GM18505 (cell line): ENCODE results near the gene TRAPPC2L.

ENCODE experiments used
- ATAC-seq: cut with Tn5 transposase; IDR thresholded peaks from one replicate; pipeline ENCODE4 v1.9.1; 2021; ENCODE audit not compliant: unreplicated experiment
- POLR2A ChIP-seq: IDR thresholded peaks from 4 replicates; pipeline ENCODE4 v1.6.1; 2011; ENCODE audit warnings: borderline replicate concordance; ENCODE audit not compliant: insufficient read depth, insufficient read length; ENCODE audit errors: extremely low read depth

Gene TRAPPC2L

GRCh38 chr16:88824256-88825077 lies 32.5 kb upstream of the TRAPPC2L start:
- TF ChIP-seq POLR2A = no peak
- no peak for ATAC-seq

GRCh38 chr16:88825146-88825545 lies 31.8 kb upstream of the TRAPPC2L start:
- ATAC-seq = no peak
- TF ChIP-seq POLR2A = no peak

- no peak for ATAC-seq
- no peak for TF ChIP-seq POLR2A
These were observed 30.7 kb upstream of the TRAPPC2L start for GRCh38 chr16:88826070-88826840.

- no peak for TF ChIP-seq POLR2A
- ATAC-seq = no peak
These were observed 29.2 kb upstream of the TRAPPC2L start for GRCh38 chr16:88827727-88828126.

- no peak for TF ChIP-seq POLR2A
- no peak for ATAC-seq
These were observed 28.2 kb upstream of the TRAPPC2L start for GRCh38 chr16:88828711-88829110.

- TF ChIP-seq POLR2A = no peak
- ATAC-seq = no peak
These were observed 26.7 kb upstream of the TRAPPC2L start for GRCh38 chr16:88830258-88830657.

- TF ChIP-seq POLR2A = no peak
- no peak for ATAC-seq
These were observed 26.1 kb upstream of the TRAPPC2L start for GRCh38 chr16:88830783-88831182.

- no peak for ATAC-seq
- no peak for TF ChIP-seq POLR2A
These were observed 25.1 kb upstream of the TRAPPC2L start for GRCh38 chr16:88831838-88832237.

- TF ChIP-seq POLR2A = no peak
- no peak for ATAC-seq
These were observed 23.8 kb upstream of the TRAPPC2L start for GRCh38 chr16:88833086-88833485.

GRCh38 chr16:88834670-88835069 lies 22.3 kb upstream of the TRAPPC2L start:
- ATAC-seq = no peak
- no peak for TF ChIP-seq POLR2A

- no peak for ATAC-seq
- TF ChIP-seq POLR2A = no peak
These were observed 21.5 kb upstream of the TRAPPC2L start for GRCh38 chr16:88835383-88835782.

- no peak for ATAC-seq
- TF ChIP-seq POLR2A = no peak
These were observed 21.1 kb upstream of the TRAPPC2L start for GRCh38 chr16:88835818-88836217.

GRCh38 chr16:88836791-88837190 lies 20.1 kb upstream of the TRAPPC2L start:
- no peak for ATAC-seq
- no peak for TF ChIP-seq POLR2A

- no peak for ATAC-seq
- no peak for TF ChIP-seq POLR2A
These were observed 19.1 kb upstream of the TRAPPC2L start for GRCh38 chr16:88837806-88838205.
